NCI-H1105 (cell line): ENCODE measurements around the gene INF2.
"Not testable (repeated sequence)": the region's sequence is repeated elsewhere in the genome, so short reads cannot be mapped to it uniquely, and the experiment has no call there.

Experiments
- DNase-seq: peaks from one replicate; lab custom pipeline; 2025; lab: John Stamatoyannopoulos, UW

INF2 gene

DNA sequence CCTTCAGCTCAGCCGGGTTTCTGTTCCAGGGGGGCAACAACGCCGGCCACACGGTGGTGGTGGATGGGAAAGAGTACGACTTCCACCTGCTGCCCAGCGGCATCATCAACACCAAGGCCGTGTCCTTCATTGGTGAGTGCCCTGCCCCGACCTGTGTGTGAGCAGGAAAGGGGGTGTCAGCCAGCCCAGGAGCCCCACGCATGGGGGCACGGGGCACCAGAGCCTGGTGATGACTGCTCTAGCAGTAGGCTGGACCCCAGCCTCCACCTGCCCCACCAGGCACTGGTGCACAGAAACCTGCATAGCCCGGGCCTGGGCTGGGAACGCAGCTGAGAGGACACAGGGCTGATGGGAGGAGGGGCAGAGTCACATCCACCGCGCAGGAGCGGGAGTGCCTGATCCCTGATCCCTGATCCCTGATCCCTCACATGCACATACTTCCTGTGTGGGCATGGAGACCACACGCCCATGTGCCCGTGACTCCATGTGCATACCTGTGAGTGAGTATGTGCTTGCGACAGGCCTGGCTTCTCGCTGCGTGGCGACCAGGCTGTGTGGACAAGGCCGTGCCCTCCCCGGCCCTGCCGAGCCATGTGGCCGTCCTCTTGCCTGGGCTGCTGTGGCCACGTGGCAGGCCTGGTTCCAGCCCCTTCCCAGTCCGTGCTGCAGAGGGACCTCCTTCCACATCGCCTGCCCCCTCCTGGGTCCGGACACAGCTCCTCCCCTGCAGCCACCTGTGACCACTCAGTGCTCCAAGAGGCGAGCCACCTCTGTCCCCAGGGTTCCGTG lies 45.8 kb downstream of the INF2 start:
- DNase-seq: no peak

DNA sequence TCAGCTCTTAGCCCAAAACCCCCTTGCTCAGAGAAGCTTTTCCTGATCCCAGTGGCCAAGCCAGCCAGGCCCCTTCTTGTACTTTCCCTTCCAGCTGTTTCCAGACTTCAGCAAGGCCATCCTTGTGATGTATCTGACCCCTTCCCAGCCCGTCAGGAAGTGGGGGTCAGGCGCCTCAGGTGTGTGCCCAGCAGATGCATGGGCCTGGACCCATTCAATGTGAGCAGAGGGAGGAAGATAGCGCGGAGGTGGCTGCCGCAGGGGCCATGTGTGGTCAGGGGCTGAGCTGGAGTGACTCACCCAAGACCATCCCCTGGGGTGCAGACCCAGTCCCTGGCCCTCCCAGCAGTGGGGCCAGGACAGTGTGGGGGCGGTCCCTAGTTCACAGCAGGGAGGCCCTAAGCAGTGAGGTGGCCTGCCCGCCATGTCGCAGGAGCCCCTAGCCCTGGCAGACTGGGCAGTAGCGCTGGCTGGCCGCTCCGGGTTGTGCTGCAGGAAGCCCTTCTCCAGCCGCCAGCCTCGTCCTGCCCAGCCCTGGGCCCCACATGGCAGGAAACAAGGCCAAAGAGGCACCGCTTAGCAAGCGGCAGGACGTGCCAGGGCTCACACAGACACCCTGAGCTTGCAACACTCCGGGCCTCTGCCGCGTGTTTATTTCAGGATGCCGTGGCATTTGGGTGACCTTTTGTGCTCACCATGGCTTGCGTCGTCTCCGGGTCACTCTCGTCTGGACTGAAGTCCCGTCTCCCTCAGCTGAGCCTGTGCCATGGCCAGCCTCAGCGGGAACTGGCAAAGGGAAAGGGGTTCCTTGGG lies 46.6 kb downstream of the INF2 start:
- DNase-seq: no peak

DNA sequence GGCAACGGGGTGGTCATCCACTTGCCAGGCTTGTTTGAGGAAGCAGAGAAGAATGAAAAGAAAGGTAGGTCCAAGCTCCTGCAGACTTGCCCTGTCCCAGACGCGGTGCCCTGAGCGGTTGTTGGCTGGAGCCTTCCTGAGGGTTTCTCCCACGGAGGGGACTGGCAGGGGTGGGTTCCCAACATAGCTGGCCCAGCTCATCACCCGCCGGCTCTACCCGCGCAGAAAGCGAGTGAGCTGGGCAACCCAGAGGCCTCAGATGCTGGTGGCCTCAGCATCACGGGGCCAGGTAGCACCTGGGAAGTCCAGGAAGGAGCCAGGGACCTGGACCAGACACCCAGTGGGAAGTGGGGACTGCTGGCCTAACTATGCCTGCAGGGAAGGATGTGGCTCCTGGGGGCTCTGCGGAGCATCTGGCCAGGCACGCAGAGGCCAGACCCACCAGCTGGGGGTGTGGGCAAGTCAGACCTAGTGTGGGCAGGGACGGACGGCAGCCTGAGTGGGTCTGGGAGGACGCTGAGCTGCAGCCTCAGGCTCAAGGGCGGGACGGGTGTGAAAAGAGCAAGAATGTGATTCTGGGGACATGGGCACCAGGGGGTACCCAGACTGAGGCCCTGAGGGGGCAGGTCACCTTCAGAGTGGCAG lies 49.1 kb downstream of the INF2 start:
- DNase-seq: no peak

DNA sequence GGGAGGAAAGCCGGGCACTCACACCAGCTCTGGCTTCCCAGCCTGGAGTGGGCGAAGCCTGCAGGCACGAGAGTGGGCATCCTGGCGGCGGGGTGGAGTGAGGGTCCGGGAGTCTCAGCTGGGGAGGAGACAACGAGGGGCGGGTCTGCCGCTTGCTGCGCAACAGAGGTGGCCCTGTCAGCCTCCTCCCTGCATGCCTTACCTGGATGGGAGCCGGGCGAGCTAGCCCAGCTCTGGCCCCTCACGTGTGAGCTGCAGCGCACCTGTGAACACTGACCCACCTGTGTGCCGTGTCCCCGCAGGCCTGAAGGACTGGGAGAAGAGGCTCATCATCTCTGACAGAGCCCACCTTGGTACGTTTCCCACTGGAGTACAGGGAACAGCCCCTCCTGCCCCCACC lies 49.6 kb downstream of the INF2 start:
- DNase-seq: no peak

- no peak for DNase-seq
These were observed 50.4 kb downstream of the INF2 start for GRCh38 chr14:104739546-104740516.

DNA sequence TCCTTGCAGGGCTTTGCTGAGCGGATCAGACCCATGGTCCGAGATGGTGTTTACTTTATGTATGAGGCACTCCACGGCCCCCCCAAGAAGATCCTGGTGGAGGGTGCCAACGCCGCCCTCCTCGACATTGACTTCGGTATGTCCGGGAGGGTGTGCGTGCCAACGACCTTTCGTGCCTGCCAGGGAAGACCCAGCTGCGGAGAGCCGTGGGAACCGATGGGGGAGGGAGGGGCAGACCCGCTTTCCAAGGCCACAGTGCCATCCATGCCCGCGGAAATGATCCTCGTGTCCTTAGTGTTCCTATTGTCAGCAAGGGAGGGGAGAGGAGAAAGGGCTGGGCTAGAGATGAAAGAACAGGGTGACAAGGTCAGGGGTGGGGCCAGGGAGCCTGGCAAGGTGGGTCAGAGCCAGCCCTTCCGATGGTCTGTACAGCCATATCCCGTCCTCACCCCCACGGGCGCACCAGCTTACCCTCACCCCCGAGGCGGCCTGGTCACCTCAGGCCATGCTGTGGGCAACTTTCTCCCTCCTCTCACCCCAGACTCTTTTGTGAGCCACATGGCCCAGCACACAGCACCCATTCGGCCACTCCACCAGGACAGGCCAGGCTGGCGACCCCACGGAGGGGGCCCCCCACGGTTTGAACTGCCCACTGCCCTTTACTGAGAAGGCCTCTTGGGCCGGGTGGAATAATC lies 51.8 kb downstream of the INF2 start:
- DNase-seq: no peak

DNA sequence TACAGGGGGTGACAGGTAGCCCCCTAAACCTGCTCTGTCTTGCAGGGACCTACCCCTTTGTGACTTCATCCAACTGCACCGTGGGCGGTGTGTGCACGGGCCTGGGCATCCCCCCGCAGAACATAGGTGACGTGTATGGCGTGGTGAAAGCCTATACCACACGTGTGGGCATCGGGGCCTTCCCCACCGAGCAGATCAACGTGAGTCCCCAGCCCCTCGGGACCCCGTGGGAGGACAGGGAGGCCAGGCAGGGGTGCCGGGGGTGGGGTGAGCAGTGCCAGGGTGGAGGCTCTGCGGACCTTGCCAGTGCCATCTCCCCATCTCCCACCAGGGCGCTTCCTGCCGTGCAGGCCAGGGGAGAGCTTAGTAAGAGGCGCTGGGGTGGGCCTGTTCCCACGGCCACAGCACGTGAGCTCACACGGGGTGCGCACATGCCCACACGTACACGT lies 52.4 kb downstream of the INF2 start:
- DNase-seq: no peak

DNA sequence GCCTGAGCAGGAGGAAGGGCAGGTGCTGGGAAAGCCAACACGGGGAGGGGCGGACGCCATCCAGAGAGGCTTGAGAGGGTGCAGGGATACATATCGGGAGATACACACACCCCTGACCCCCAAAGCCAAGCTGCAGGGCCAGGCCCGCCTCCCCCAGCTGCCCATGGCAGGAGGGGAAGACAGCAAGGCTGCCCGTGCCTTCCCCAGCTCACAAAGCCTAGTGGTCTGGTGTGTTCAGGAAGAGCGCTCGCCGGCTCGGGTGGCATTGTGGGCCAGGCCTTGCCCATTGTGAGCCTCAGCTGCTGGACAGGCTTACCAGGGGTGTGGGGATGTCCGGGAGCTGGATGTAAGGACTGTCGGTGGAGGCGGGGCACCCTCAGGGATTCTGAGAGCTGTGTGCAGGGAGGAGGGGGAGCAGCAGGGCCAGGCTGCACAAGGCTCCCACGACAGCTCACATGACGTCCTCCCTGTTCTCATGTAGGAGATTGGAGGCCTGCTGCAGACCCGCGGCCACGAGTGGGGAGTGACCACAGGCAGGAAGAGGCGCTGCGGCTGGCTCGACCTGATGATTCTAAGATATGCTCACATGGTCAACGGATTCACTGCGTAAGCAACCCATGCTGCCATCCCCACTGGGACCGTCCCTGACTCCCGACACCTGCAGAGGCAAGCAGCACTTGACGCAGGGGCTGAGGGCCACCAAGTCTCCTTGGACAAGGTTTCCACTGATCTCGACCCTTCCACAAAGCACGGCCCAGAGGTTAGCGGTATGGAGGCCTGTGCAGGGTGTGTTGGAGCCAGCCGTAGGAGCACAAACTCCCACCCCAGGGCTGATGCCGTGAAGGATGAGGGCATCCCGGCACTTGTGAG lies 53.4 kb downstream of the INF2 start:
- no peak for DNase-seq

DNA sequence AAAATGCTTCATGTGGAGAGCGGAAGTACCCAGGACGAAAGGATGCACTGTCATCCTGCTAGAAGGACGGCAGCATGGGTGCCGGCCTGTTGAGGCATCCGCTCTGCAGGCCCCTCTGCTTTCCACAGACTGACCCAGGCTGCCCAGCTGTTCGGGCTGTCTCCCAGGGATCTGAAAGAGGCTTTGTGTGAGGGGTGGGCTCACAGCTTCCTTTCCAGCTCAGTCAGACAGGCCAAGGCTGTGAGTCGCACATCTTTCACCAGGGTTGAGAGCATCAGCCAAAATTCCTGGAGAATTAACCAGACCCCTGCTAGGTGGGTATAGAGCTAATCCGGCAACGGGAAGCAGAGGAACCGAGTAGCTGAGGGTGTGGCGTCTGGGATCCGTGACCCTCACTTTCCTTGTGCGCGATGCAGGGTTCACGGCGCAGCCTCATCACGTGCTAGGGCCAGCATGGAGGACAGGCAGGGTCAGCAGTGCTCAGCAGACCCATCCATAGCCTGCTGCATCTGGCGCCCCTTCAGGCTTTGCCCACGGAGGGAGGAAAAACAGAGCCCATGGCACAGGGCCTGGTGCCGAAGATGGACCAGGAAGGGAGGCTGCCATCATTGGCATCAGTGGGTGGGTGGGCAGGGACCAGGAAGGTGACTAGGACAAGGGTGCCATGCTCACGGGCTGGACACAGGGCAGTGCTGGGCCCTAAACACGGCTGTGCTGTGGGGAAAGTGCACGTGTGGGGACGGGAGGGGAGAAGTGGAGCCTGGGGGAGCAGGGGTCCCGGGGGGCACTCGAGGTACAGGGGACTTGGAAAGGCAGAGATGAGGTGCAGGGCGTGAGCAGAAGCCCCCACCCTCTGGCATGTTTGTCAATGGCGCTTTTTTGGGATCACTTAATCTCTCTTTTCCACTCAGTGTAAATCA lies 54.3 kb downstream of the INF2 start:
- no peak for DNase-seq

- DNase-seq: no peak
These were observed 55.1 kb downstream of the INF2 start for GRCh38 chr14:104744484-104744883.

DNA sequence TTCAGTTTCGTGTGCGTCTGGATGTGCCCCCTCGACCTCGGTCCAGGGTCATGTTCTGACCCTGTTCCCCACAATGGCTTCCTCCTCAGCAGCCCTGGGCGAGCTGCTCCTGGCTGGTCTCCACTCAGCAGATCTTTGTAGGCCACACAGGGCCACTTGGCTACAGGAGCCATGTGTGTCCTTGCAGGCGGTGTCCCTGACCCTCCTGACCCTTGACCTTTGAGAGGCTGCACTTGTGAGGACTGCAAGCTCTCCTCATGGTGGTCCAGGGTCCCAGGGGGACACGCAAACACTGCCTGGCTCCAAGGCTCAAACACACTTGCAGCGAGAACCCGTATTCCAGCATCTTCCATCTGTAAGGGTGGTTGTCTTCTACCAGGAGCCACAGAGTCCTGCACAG lies 56.0 kb downstream of the INF2 start:
- DNase-seq: no peak

- no peak for DNase-seq
These were observed 56.7 kb downstream of the INF2 start for GRCh38 chr14:104746071-104746545.

- DNase-seq: peak; percentile 50
These were observed 57.6 kb downstream of the INF2 start for GRCh38 chr14:104746934-104747481.

GRCh38 chr14:104747876-104748275 lies 58.5 kb downstream of the INF2 start:
- DNase-seq: peak; percentile 32

DNA sequence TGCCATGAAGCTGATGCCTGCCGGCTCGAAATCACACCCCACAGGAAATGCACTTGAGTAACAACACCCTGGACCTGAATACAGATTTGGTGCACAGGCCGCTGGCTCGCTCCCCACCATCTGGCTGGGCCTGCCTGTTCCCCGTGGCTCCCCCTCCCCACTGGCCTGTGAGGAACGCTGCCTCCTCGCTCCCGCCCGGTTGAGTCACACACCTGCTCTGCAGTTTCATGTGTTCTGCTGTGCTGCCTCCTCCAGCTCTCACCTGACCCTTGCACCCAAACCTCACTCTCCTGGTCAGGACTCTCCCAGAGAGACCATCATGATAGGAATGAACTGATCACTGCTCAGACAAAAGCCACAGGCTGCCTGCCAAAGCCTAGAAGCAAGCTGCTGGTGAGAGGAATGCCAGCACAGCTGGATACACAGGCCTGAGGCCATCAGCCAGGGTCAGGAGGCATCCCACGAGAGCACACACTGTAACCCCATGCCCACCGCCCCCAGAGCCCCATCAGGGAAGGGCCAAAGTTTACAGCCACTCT lies 59.8 kb downstream of the INF2 start:
- DNase-seq: no peak

- no peak for DNase-seq
These were observed 60.8 kb downstream of the INF2 start for GRCh38 chr14:104750056-104750752.

GRCh38 chr14:104750753-104751057 lies 61.3 kb downstream of the INF2 start:
- DNase-seq: not testable (repeated sequence)
